Measurements from ENCODE around the gene NUMBL.

NUMBL gene

DNA sequence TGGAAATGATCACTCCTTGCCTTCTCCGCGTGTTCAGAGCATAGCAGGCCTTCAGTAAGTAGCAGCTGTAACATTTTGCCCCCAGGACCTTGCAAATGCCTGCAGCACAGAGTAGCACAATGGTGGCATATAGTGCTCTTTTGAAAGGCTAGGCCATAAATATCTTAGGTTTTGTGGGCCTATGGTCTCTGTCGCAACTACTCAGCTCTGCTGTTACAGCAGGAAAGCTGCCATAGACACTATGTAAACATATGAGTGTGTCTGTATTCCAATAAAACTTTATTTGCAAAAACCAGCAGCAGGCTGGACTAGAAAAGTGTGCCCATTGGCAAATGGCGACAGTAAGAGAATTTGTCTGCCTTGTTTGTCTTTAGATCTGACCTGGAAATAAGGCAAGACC lies 35.8 kb upstream of the NUMBL start:
- no peak for TF ChIP-seq ZFX (IDR thresholded peaks at IDR 0.05; ENCODE audit: borderline replicate concordance)
- TF ChIP-seq, protein P1, sequence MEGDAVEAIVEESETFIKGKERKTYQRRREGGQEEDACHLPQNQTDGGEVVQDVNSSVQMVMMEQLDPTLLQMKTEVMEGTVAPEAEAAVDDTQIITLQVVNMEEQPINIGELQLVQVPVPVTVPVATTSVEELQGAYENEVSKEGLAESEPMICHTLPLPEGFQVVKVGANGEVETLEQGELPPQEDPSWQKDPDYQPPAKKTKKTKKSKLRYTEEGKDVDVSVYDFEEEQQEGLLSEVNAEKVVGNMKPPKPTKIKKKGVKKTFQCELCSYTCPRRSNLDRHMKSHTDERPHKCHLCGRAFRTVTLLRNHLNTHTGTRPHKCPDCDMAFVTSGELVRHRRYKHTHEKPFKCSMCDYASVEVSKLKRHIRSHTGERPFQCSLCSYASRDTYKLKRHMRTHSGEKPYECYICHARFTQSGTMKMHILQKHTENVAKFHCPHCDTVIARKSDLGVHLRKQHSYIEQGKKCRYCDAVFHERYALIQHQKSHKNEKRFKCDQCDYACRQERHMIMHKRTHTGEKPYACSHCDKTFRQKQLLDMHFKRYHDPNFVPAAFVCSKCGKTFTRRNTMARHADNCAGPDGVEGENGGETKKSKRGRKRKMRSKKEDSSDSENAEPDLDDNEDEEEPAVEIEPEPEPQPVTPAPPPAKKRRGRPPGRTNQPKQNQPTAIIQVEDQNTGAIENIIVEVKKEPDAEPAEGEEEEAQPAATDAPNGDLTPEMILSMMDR (IDR thresholded peaks at IDR 0.05): no peak
- H3K27ac ChIP-seq: no peak overlapping the region

DNA sequence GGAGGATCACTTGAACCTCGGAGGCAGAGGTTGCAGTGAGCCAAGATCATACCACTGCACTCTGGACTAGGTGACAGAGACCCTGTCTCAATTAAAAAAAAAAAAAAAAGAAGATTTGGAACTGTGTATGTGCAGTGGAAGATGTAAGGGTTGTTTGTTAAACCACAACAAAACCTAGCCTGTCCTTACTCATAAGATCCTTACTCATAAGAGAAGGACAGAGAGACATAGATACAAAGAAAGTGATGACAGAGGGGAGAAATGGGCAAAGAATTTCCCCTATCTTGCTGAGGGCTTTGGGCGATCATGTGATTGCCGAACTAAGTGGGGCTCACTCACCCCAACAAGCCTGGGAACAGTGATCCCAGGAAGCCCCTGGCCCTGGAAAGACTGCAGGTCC lies 34.4 kb upstream of the NUMBL start:
- TF ChIP-seq ZFX (IDR thresholded peaks at IDR 0.05; ENCODE audit: borderline replicate concordance): no peak
- no peak overlapping the region for H3K27ac ChIP-seq

DNA sequence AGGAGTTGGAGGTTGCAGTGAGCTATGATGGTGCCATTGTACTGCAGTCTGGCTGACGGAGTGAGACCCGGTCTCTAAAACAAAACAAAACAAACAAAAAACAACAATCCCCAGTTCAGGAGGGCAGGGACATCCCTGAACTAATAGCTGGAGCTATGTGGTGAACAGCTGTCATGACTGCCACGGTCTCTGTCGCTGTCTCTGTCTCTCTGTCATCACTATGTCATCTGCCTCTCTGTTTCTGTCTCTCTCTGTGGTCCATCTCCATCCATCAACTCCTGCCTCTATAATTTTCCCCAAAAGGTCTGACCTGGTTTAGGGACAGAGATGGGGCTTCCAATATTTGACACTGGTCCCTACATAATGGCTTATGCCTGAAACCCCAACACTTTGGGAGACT lies 33.9 kb upstream of the NUMBL start:
- TF ChIP-seq, protein P1 (IDR thresholded peaks at IDR 0.05): no peak
- H3K27ac ChIP-seq: no peak overlapping the region

DNA sequence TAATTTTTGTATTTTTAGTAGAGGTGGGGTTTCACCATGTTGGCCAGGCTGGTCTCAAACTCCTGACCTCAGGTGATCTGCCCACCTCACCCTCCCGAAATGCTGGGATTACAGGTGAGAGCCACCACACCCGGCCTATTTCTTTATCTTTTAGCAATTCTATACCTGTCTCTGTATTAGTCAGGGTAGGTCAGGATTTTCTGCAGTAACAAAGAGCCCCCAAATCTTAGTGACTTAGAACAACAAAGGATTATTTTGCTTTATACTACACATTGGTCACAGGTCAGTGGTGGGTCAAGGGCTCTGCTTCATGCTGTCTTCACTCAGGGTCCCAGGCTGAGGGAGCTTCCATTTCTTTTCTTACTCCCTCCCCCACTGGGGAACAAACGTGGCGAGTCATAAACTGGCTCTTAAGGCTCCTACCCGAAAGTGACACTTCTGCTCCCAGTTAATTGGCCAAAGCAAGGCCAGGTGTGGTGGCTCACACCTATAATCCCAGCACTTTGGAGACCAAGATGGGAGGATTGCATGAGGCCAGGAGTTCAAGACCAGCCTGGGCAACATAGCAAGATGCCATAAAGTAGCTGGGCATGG lies 33.3 kb upstream of the NUMBL start:
- H3K27ac ChIP-seq: no peak overlapping the region
- no peak for TF ChIP-seq ZFX (IDR thresholded peaks at IDR 0.05; ENCODE audit: borderline replicate concordance)
- TF ChIP-seq, protein P1 (IDR thresholded peaks at IDR 0.05): no peak

DNA sequence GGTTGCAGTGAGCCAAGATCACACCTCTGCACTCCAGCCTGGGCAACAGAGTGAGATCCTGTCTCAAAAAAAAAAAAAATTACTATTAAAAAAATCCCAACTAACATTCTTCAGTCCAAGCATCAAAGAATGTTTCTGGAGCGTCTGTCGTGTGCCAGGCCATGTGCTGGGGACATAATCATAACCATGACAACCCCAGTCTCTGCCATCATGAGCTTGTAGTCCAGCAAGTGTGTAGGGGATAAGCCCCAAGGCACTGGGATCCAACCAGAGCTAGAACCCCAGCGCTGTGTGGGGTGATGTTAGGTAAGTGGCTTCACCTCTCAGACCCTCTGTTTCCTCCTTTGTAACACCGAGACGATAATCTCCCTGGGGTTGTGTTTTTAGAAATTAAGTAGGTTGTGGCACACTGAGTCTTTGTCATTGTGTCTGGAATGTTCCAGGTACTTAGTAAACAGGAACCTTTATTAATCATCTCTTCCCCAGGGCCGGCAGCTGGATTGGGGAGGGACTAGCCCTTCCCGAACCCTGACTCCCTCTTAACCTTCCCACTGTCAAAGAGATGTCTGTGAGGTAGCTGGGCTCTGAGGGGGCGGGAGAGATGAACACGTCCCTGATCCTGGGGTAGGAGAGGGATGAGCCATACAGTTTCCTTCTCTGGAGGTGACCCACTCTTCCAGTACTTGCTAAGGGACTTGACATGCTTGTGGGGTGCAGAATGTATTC lies 31.6 kb upstream of the NUMBL start:
- TF ChIP-seq, protein P1 (IDR thresholded peaks at IDR 0.05): no peak
- TF ChIP-seq ZFX (IDR thresholded peaks at IDR 0.05; ENCODE audit: borderline replicate concordance): no peak
- no peak overlapping the region for H3K27ac ChIP-seq

DNA sequence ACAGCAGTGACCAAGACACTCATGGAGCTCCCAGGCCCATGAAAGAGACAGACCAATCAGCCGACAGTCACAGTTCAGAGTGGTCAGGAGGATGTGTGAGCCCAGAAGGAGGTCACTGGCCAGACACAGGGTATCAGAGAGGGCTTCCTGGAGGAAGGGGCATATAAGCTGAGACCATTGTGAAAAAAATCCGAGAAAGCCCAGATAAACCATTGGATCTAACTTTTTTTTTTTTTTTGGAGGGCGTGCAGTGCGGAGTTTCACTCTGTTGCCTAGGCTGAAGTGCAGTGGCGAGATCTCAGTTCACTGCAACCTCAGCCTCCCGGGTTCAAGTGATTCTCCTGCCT lies 30.7 kb upstream of the NUMBL start:
- TF ChIP-seq, protein P1 (IDR thresholded peaks at IDR 0.05): no peak
- TF ChIP-seq ZFX (IDR thresholded peaks at IDR 0.05; ENCODE audit: borderline replicate concordance): no peak
- 0 out of 2 replicates have a peak overlapping the region, but pooled peaks have one; percentile 98 for H3K27ac ChIP-seq

DNA sequence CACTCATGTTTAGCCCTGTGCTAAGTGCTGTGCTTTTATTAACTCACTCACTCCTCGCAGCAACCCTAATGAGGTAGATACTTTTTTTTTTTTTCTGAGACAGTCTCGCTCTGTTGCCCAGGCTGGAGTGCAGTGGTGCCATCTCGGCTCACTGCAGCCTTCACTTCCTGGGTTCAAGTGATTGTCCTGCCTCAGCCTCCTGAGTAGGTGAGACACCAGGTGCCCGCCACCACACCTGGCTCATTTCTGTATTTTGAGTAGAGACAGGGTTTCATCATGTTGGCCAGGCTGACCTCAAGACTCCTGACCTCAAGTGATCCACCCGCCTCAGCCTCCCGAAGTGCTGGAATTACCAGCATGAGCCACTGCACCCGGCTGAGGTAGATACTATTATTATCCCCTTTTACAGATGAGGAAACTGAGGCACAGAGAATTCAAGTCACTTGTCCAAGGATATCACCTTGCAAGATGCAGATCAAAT lies 29.0 kb upstream of the NUMBL start:
- peak overlapping the region; percentile 98 for H3K27ac ChIP-seq
- TF ChIP-seq, protein P1 (IDR thresholded peaks at IDR 0.05): no peak
- TF ChIP-seq ZFX (IDR thresholded peaks at IDR 0.05; ENCODE audit: borderline replicate concordance): no peak
